Peyer's patch (tissue), 4 donors: ENCODE measurements around the gene ATCAY.

Experiments used
- CTCF ChIP-seq, 6 experiments: fragments of 450-650 bp in 4 of 6; fragments of 200-600 bp in 2 of 6; sonication (generic) in 1 of 6; IDR thresholded peaks; one replicate each; pipeline ENCODE4 v1.5.1; 2017 to 2019; ENCODE audit warnings: antibody characterized with exemption in 6 of 6, mild to moderate bottlenecking in 3 of 6, moderate library complexity in 1 of 6
- POLR2A ChIP-seq, 2 donors: fragments of 450-650 bp; IDR thresholded peaks; one replicate each; pipeline ENCODE4 v1.5.1; 2017; ENCODE audit warnings: antibody characterized with exemption in 2 of 2, mild to moderate bottlenecking in 2 of 2, moderate library complexity in 2 of 2

GRCh38 chr19:3899531-3900294 lies 19.2 kb downstream of the ATCAY start:
- TF ChIP-seq CTCF (IDR thresholded peaks at IDR 0.05) (no peak), POLR2A (IDR thresholded peaks at IDR 0.05) (no peak)
